ENCODE data around the gene CRYBA2.

The CRYBA2 gene

GRCh38 chr2:219023045-219023605 lies 29.9 kb upstream of the CRYBA2 start:
- no peak for TF ChIP-seq CTCF (IDR thresholded peaks at IDR 0.05; ENCODE audit: insufficient read depth, low read depth, low read length, missing control alignments)
- no peak for DNase-seq (ENCODE audit: low read depth)
- H3K4me3 ChIP-seq (ENCODE audit: low read depth, low read length): no peak overlapping the region

GRCh38 chr2:219022616-219023015 lies 29.4 kb upstream of the CRYBA2 start:
- DNase-seq (ENCODE audit: low read depth): no peak
- H3K4me3 ChIP-seq (ENCODE audit: low read depth, low read length): no peak overlapping the region
- TF ChIP-seq CTCF (IDR thresholded peaks at IDR 0.05; ENCODE audit: insufficient read depth, low read depth, low read length, missing control alignments): no peak

- TF ChIP-seq CTCF (IDR thresholded peaks at IDR 0.05; ENCODE audit: insufficient read depth, low read depth, low read length, missing control alignments): no peak
- no peak for DNase-seq (ENCODE audit: low read depth)
- no peak overlapping the region for H3K4me3 ChIP-seq (ENCODE audit: low read depth, low read length)
These were observed 28.8 kb upstream of the CRYBA2 start for GRCh38 chr2:219022041-219022440.

- H3K4me3 ChIP-seq (ENCODE audit: low read depth, low read length): no peak overlapping the region
- DNase-seq (ENCODE audit: low read depth): no peak
- TF ChIP-seq CTCF (IDR thresholded peaks at IDR 0.05; ENCODE audit: insufficient read depth, low read depth, low read length, missing control alignments): no peak
These were observed 28.4 kb upstream of the CRYBA2 start for GRCh38 chr2:219021591-219021990.

GRCh38 chr2:219020604-219021365 lies 27.6 kb upstream of the CRYBA2 start:
- TF ChIP-seq CTCF (IDR thresholded peaks at IDR 0.05; ENCODE audit: insufficient read depth, low read depth, low read length, missing control alignments): no peak
- H3K4me3 ChIP-seq (ENCODE audit: low read depth, low read length): no peak overlapping the region
- DNase-seq (ENCODE audit: low read depth): no peak

- no peak overlapping the region for H3K4me3 ChIP-seq (ENCODE audit: low read depth, low read length)
- no peak for DNase-seq (ENCODE audit: low read depth)
- TF ChIP-seq CTCF (IDR thresholded peaks at IDR 0.05; ENCODE audit: insufficient read depth, low read depth, low read length, missing control alignments): no peak
These were observed 26.2 kb upstream of the CRYBA2 start for GRCh38 chr2:219019436-219019835.

- no peak overlapping the region for H3K4me3 ChIP-seq (ENCODE audit: low read depth, low read length)
- no peak for DNase-seq (ENCODE audit: low read depth)
- no peak for TF ChIP-seq CTCF (IDR thresholded peaks at IDR 0.05; ENCODE audit: insufficient read depth, low read depth, low read length, missing control alignments)
These were observed 25.5 kb upstream of the CRYBA2 start for GRCh38 chr2:219018726-219019125.
